Astrocyte (in vitro differentiated cells and primary cell): ENCODE data around the gene EXOC3L2. TPM values are rescaled to one million over a fixed set of nuclear protein-coding genes. Genes with fewer than 3 reads are reported as not detected.

Experiments used
- DNase-seq: peaks from one replicate; pipeline ENCODE4 v3.0.0-alpha.2; 2010; ENCODE audit warnings: low read depth
- FAIRE-seq: peaks from 2 replicates; lab custom pipeline; 2011; peaks lifted over from hg19 to GRCh38; lab: Jason Lieb, UNC
- H2AFZ ChIP-seq: 2 replicates; pipeline ENCODE4 v1.6.0; 2012; ENCODE audit warnings: low read depth, low read length, inconsistent platforms
- H3K27ac ChIP-seq: 2 replicates; pipeline ENCODE4 v1.5.1; 2011; ENCODE audit warnings: low read depth, low read length, inconsistent platforms
- H3K27me3 ChIP-seq: 2 replicates; pipeline ENCODE4 v1.6.0; 2011; ENCODE audit warnings: low read length, inconsistent platforms; ENCODE audit not compliant: insufficient read depth
- H3K36me3 ChIP-seq: 2 replicates; pipeline ENCODE4 v1.5.1; 2011; ENCODE audit warnings: low read length, inconsistent platforms; ENCODE audit not compliant: insufficient read depth
- H3K4me1 ChIP-seq: 2 replicates; pipeline ENCODE4 v1.5.1; 2011; ENCODE audit warnings: low read length, inconsistent platforms; ENCODE audit not compliant: insufficient read depth
- H3K4me2 ChIP-seq: 2 replicates; pipeline ENCODE4 v1.6.0; 2012; ENCODE audit warnings: low read length, inconsistent platforms
- H3K4me3 ChIP-seq: 2 replicates; pipeline ENCODE4 v1.5.1; 2011; ENCODE audit warnings: low read depth, mild to moderate bottlenecking, low read length, inconsistent platforms; ENCODE audit not compliant: insufficient read depth
- H3K79me2 ChIP-seq: 2 replicates; pipeline ENCODE4 v1.6.0; 2012; ENCODE audit warnings: mild to moderate bottlenecking, low read length, inconsistent platforms; ENCODE audit not compliant: insufficient read depth
- H3K9ac ChIP-seq: 2 replicates; pipeline ENCODE4 v1.6.0; 2012; ENCODE audit warnings: mild to moderate bottlenecking, low read length, inconsistent platforms
- H3K9me3 ChIP-seq: 2 replicates; pipeline ENCODE4 v1.5.1; 2012; ENCODE audit warnings: low read depth, mild to moderate bottlenecking, low read length, inconsistent platforms; ENCODE audit not compliant: insufficient read depth
- H4K20me1 ChIP-seq: 2 replicates; pipeline ENCODE4 v1.6.0; 2012; ENCODE audit warnings: low read length, inconsistent platforms; ENCODE audit not compliant: insufficient read depth
- H3K27ac Mint-ChIP-seq: one replicate; pipeline ENCODE4 v1.8.0; 2021; ENCODE audit warnings: mild to moderate bottlenecking, mixed read lengths; ENCODE audit not compliant: unreplicated experiment
- H3K27me3 Mint-ChIP-seq: one replicate; pipeline ENCODE4 v1.8.0; 2021; ENCODE audit warnings: low read depth, mixed read lengths; ENCODE audit not compliant: unreplicated experiment
- H3K36me3 Mint-ChIP-seq: one replicate; pipeline ENCODE4 v1.8.0; 2021; ENCODE audit warnings: low read depth, mixed read lengths; ENCODE audit not compliant: unreplicated experiment
- H3K4me1 Mint-ChIP-seq: one replicate; pipeline ENCODE4 v1.8.0; 2021; ENCODE audit warnings: low read depth, mixed read lengths; ENCODE audit not compliant: unreplicated experiment
- H3K4me3 Mint-ChIP-seq: one replicate; pipeline ENCODE4 v1.8.0; 2021; ENCODE audit warnings: mild to moderate bottlenecking, moderate library complexity, mixed read lengths; ENCODE audit not compliant: unreplicated experiment
- H3K9me3 Mint-ChIP-seq: one replicate; pipeline ENCODE4 v1.8.0; 2021; ENCODE audit warnings: mild to moderate bottlenecking, mixed read lengths; ENCODE audit not compliant: unreplicated experiment
- EZH2 ChIP-seq: IDR thresholded peaks from 2 replicates; pipeline ENCODE4 v1.6.1; 2012; ENCODE audit warnings: mild to moderate bottlenecking, low read length, inconsistent platforms; ENCODE audit not compliant: insufficient read depth
- total RNA-seq: library from RNA; stranded (reverse); gene quantifications from 2 replicates; pipeline ENCODE4 v1.2.1, GENCODE V29; 2021
- TF ChIP-seq, protein P1 (sequence below): IDR thresholded peaks from 2 replicates; pipeline ENCODE4 v1.5.1; 2011; ENCODE audit warnings: low read depth, mild to moderate bottlenecking, inconsistent platforms, low read length, moderate library complexity; ENCODE audit not compliant: insufficient read depth

EXOC3L2 gene
- total RNA-seq, 1 donor from 2014 or later, result 0.61 TPM

GRCh38 chr19:45256836-45257235, 11.6 kb upstream of the EXOC3L2 start:
- TF ChIP-seq, protein P1, sequence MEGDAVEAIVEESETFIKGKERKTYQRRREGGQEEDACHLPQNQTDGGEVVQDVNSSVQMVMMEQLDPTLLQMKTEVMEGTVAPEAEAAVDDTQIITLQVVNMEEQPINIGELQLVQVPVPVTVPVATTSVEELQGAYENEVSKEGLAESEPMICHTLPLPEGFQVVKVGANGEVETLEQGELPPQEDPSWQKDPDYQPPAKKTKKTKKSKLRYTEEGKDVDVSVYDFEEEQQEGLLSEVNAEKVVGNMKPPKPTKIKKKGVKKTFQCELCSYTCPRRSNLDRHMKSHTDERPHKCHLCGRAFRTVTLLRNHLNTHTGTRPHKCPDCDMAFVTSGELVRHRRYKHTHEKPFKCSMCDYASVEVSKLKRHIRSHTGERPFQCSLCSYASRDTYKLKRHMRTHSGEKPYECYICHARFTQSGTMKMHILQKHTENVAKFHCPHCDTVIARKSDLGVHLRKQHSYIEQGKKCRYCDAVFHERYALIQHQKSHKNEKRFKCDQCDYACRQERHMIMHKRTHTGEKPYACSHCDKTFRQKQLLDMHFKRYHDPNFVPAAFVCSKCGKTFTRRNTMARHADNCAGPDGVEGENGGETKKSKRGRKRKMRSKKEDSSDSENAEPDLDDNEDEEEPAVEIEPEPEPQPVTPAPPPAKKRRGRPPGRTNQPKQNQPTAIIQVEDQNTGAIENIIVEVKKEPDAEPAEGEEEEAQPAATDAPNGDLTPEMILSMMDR, result no peak
- TF ChIP-seq EZH2, result no peak
- H3K9me3 ChIP-seq, result no peaks in the 10 kb centered on the region
- no peak overlapping the region for H3K4me3 Mint-ChIP-seq
- DNase-seq (no peak), FAIRE-seq (no peak)
- H3K79me2 ChIP-seq, result peaks cover 56% of the 10 kb centered on the region
- no peak overlapping the region for H3K27ac Mint-ChIP-seq
- H3K27ac ChIP-seq, result no peak overlapping the region
- H3K36me3 ChIP-seq, result no peaks in the 10 kb centered on the region
- H3K4me1 Mint-ChIP-seq, result peaks cover 11% of the 10 kb centered on the region
- H3K4me3 ChIP-seq, result no peak overlapping the region
- H3K9ac ChIP-seq, result no peak overlapping the region
- no peak overlapping the region for H3K4me2 ChIP-seq
- peaks cover 70% of the 10 kb centered on the region for H4K20me1 ChIP-seq
- no peak overlapping the region for H2AFZ ChIP-seq
- H3K9me3 Mint-ChIP-seq, result no peaks in the 10 kb centered on the region
- no peaks in the 10 kb centered on the region for H3K27me3 Mint-ChIP-seq
- peaks cover 7% of the 10 kb centered on the region for H3K36me3 Mint-ChIP-seq
- H3K4me1 ChIP-seq, result peaks cover 19% of the 10 kb centered on the region
- no peaks in the 10 kb centered on the region for H3K27me3 ChIP-seq

DNA sequence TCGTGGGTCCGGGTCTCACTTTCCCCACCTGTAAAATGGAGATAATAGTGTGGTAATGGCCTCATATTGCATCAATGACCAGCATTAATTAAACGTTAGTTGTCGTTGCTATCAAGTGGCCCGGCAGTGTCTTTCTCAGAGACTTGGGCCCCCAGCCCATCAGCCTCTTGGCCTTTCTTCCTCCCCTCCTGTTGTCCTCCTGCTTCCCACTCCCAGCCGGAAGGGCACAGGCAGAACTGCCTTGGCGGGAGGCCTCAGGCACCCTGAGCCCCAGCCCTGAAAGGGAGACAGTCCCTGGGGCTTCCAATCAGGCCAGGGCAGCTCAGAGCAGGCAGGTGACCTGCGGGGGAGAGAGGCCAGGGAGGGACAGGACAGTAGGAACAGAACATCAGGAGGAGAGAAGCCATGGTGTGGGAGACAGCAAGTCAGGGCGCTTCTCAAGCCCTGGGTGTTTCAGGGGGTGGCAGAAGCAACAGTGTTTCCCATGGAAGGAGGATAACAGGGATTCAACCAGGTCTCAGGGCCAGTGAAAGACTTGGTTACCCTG, 10.5 kb upstream of the EXOC3L2 start:
- H3K27ac Mint-ChIP-seq, result no peak overlapping the region

GRCh38 chr19:45254044-45254531, 8.9 kb upstream of the EXOC3L2 start:
- H3K4me1 ChIP-seq, result peaks cover 23% of the 10 kb centered on the region
- no peaks in the 10 kb centered on the region for H3K9me3 ChIP-seq
- H4K20me1 ChIP-seq, result peaks cover 63% of the 10 kb centered on the region
- Mint-ChIP-seq H3K27me3 (no peaks in the 10 kb centered on the region), H3K27ac (no peak overlapping the region), H3K9me3 (no peaks in the 10 kb centered on the region), H3K4me1 (peaks cover 12% of the 10 kb centered on the region), H3K36me3 (peaks cover 3% of the 10 kb centered on the region), H3K4me3 (no peak overlapping the region)
- peaks cover 59% of the 10 kb centered on the region for H3K79me2 ChIP-seq
- peaks cover 3% of the 10 kb centered on the region for H3K27me3 ChIP-seq
- H3K9ac ChIP-seq, result no peak overlapping the region
- FAIRE-seq (no peak), DNase-seq (no peak)
- peak overlapping the region; percentile 95 for H3K4me2 ChIP-seq
- no peak for TF ChIP-seq EZH2
- TF ChIP-seq, protein P1, result no peak
- H2AFZ ChIP-seq, result no peak overlapping the region
- H3K36me3 ChIP-seq, result no peaks in the 10 kb centered on the region
- no peak overlapping the region for H3K27ac ChIP-seq
- no peak overlapping the region for H3K4me3 ChIP-seq

More for the DNA sequence above, 10.5 kb upstream of the EXOC3L2 start:
- Histone ChIP-seq H3K9me3 (no peaks in the 10 kb centered on the region), H3K36me3 (no peaks in the 10 kb centered on the region), H2AFZ (no peak overlapping the region), H3K4me2 (no peak overlapping the region), H3K27me3 (no peaks in the 10 kb centered on the region), H3K27ac (no peak overlapping the region), H3K4me1 (peaks cover 21% of the 10 kb centered on the region), H3K79me2 (peaks cover 59% of the 10 kb centered on the region), H3K4me3 (no peak overlapping the region), H4K20me1 (peaks cover 67% of the 10 kb centered on the region), H3K9ac (no peak overlapping the region)
- no peaks in the 10 kb centered on the region for H3K9me3 Mint-ChIP-seq
- H3K36me3 Mint-ChIP-seq, result peaks cover 3% of the 10 kb centered on the region
- peaks cover 12% of the 10 kb centered on the region for H3K4me1 Mint-ChIP-seq
- DNase-seq (no peak), FAIRE-seq (no peak)
- H3K4me3 Mint-ChIP-seq, result no peak overlapping the region
- H3K27me3 Mint-ChIP-seq, result no peaks in the 10 kb centered on the region
- TF ChIP-seq, protein P1, result no peak
- TF ChIP-seq EZH2, result no peak
